GM12874 (cell line): ENCODE results near the gene BAD.

Experiments used
- TF ChIP-seq, protein P1 (sequence below): IDR thresholded peaks from 2 replicates; pipeline ENCODE4 v1.5.1; 2011; ENCODE audit warnings: low read depth, mild to moderate bottlenecking, control low read depth, low read length, moderate library complexity; ENCODE audit not compliant: insufficient read depth

The BAD gene

DNA sequence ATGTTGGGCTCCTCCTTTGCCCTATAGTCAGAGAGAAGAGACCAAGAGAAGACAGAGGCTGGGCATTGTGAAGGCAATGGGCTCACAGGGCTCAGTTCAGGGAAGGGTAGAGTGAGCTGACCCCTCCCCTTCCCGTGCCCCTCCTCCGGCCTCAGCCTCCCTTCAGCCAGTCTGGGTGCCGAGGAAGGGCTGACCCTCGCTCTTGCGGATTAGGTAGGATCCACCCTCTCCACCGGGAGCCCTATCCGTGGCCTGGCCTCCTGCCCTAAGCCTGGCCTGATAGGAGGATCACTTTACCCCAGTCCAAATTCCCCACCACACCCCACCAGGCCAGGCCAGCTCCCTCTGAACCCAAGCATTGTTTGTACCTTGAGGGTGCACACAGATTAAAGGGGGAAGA lies 35.9 kb downstream of the BAD start:
- TF ChIP-seq, protein P1, sequence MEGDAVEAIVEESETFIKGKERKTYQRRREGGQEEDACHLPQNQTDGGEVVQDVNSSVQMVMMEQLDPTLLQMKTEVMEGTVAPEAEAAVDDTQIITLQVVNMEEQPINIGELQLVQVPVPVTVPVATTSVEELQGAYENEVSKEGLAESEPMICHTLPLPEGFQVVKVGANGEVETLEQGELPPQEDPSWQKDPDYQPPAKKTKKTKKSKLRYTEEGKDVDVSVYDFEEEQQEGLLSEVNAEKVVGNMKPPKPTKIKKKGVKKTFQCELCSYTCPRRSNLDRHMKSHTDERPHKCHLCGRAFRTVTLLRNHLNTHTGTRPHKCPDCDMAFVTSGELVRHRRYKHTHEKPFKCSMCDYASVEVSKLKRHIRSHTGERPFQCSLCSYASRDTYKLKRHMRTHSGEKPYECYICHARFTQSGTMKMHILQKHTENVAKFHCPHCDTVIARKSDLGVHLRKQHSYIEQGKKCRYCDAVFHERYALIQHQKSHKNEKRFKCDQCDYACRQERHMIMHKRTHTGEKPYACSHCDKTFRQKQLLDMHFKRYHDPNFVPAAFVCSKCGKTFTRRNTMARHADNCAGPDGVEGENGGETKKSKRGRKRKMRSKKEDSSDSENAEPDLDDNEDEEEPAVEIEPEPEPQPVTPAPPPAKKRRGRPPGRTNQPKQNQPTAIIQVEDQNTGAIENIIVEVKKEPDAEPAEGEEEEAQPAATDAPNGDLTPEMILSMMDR: no peak

- TF ChIP-seq, protein P1: no peak
Measured at GRCh38 chr11:64247729-64248531, 36.5 kb downstream of the BAD start.

DNA sequence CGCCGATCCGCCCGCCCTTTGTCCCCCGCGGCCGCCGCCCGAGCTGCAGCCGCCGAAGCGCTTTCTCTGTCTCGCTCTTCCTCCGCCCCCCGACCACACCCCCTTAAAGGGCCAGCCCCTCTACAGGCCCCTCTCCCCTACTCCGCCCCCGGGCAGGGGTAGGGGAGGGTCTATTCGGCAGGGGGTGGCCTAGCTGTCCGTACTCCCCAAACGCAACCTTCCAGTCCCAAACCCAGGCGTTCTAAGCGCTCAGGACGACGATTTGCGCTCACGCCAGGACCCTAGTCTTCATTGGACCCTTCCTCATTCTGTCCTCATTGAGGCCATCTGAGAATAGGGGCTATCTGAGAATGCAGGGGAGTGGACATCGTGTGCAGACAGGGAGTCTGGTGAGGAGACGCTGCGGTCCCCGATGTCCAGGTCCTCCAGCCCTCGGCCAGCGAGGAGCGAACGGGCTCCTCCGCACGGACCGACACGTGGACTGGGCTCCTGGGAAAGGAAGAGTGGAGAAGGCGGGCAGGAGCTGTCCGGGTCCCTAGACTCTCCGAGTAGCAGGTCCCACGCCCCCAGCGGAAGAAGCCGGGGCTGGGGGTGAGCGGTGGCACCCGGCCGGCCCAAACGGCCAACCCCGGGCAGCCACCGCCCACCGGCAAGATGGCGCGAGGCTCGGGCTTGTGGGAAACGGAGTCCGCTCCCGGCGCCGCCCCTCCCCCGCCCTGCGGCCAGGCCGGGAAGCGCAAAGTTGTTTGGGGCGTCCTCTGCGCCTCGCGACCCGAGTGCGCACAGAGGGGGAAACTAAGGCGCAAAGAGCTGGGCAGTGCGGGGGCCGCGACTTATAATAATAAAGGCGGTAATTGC lies 37.4 kb downstream of the BAD start, which contains the start of gene PPP1R14B:
PPP1R14B (minus strand) TSS at position 73 of the 858 bp plus-strand sequence. CDS start 270 bp downstream, outside the sequence.
- TF ChIP-seq, protein P1: no peak

DNA sequence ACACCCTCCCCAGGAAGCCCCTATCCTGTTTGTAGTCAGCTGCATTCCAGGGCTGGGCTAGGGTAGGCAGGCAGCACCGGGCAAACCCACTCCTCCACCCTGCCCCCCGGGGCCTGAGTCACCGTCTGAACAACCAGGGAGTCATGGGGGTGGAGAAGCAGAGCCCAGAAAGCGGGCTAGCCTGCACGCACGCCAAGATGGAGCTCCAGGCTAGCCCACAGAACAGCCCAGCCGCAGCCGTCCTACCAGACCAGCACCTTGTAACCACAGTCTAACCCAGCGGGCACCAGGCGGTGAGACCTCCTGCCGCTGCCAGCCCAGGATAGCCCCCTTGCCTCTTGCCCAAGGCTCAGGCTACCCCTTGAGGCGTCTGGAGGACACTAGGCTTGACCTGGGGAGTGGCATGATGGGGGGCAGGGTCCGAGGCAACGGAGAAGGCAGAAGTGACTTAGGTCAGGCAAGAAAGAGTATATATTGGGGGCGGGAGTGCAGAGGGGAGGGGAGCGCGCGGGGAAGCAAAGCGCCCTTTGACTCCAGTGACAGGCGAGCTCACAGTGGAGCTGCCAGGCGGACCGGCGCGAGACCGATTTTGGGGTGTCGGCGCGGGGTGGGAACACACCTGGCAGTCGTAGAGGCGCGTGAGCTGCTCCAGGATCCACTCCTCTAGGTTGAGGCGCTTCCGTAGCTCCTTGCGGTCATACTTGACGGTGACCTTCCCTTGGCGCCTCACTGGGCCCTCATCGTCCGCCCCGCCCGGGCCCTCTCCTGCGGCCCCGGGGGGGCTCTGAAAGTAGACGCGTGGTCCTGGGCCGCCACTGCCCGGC lies 38.5 kb downstream of the BAD start:
- TF ChIP-seq, protein P1: no peak

GRCh38 chr11:64245401-64245796 lies 39.1 kb downstream of the BAD start:
- TF ChIP-seq, protein P1: no peak

GRCh38 chr11:64244966-64245365 lies 39.5 kb downstream of the BAD start:
- TF ChIP-seq, protein P1: no peak
